NCI-H774 (cell line): ENCODE results near the gene IMPDH2.
A peak's percentile ranks its signal among the peaks of the same experiment; 100 is the strongest.

Source experiments
- DNase-seq: peaks from one replicate; lab custom pipeline; 2025; lab: John Stamatoyannopoulos, UW

The IMPDH2 gene

GRCh38 chr3:49005998-49006397 lies 23.2 kb downstream of the IMPDH2 start:
- no peak for DNase-seq

- no peak for DNase-seq
Measured at GRCh38 chr3:49005303-49005680, 23.9 kb downstream of the IMPDH2 start.

GRCh38 chr3:49004352-49005302 lies 24.6 kb downstream of the IMPDH2 start:
- DNase-seq, result no peak

- DNase-seq, result no peak
Measured at GRCh38 chr3:49001155-49001554, 28.0 kb downstream of the IMPDH2 start.

GRCh38 chr3:48999085-48999858 lies 29.9 kb downstream of the IMPDH2 start:
- DNase-seq, result no peak

GRCh38 chr3:48997714-48998637 lies 31.2 kb downstream of the IMPDH2 start:
- no peak for DNase-seq

GRCh38 chr3:48997102-48997635 lies 32.0 kb downstream of the IMPDH2 start:
- no peak for DNase-seq

- DNase-seq, result no peak
Measured at GRCh38 chr3:48996640-48997039, 32.6 kb downstream of the IMPDH2 start.

GRCh38 chr3:48993834-48994233 lies 35.4 kb downstream of the IMPDH2 start:
- DNase-seq, result no peak

GRCh38 chr3:48991851-48992545 lies 37.2 kb downstream of the IMPDH2 start:
- DNase-seq, result no peak

- no peak for DNase-seq
Measured at GRCh38 chr3:48990636-48991469, 38.3 kb downstream of the IMPDH2 start.

- peak; percentile 23 for DNase-seq
Measured at GRCh38 chr3:48989796-48990635, 39.2 kb downstream of the IMPDH2 start, which contains the start of gene P4HTM. P4HTM (plus strand) TSS chr3:48990241; CDS start chr3:48990257, 16 bp downstream.

GRCh38 chr3:48989126-48989795 lies 39.9 kb downstream of the IMPDH2 start:
- no peak for DNase-seq

- no peak for DNase-seq
Measured at GRCh38 chr3:48985831-48986376, 43.3 kb downstream of the IMPDH2 start.

GRCh38 chr3:48984663-48985062 lies 44.5 kb downstream of the IMPDH2 start:
- no peak for DNase-seq

- no peak for DNase-seq
Measured at GRCh38 chr3:48983096-48983495, 46.1 kb downstream of the IMPDH2 start.

GRCh38 chr3:48982686-48983085 lies 46.5 kb downstream of the IMPDH2 start:
- no peak for DNase-seq

GRCh38 chr3:48982016-48982415 lies 47.2 kb downstream of the IMPDH2 start:
- DNase-seq, result no peak
